ENCODE results near the gene SMARCAD1.

SMARCAD1 gene

GRCh38 chr4:94225449-94225848 is 17.8 kb downstream of the SMARCAD1 start:
- no peak for TF ChIP-seq CTCF (conservative IDR thresholded peaks at IDR 0.05; ENCODE audit: control insufficient read depth, insufficient read depth, low read depth, low read length)
- no peak overlapping the region for H3K4me3 ChIP-seq (ENCODE audit: control insufficient read depth, low read depth, low read length)
- DNase-seq (ENCODE audit: low read depth): no peak

GRCh38 chr4:94226763-94227162 is 19.1 kb downstream of the SMARCAD1 start:
- no peak for TF ChIP-seq CTCF (conservative IDR thresholded peaks at IDR 0.05; ENCODE audit: control insufficient read depth, insufficient read depth, low read depth, low read length)
- no peak overlapping the region for H3K4me3 ChIP-seq (ENCODE audit: control insufficient read depth, low read depth, low read length)
- DNase-seq (ENCODE audit: low read depth): no peak

GRCh38 chr4:94228493-94229216 is 21.0 kb downstream of the SMARCAD1 start:
- DNase-seq (ENCODE audit: low read depth): no peak
- H3K4me3 ChIP-seq (ENCODE audit: control insufficient read depth, low read depth, low read length): no peak overlapping the region
- TF ChIP-seq CTCF (conservative IDR thresholded peaks at IDR 0.05; ENCODE audit: control insufficient read depth, insufficient read depth, low read depth, low read length): no peak

- DNase-seq (ENCODE audit: low read depth): no peak
- TF ChIP-seq CTCF (conservative IDR thresholded peaks at IDR 0.05; ENCODE audit: control insufficient read depth, insufficient read depth, low read depth, low read length): no peak
- no peak overlapping the region for H3K4me3 ChIP-seq (ENCODE audit: control insufficient read depth, low read depth, low read length)
Measured at GRCh38 chr4:94232519-94232918, 24.9 kb downstream of the SMARCAD1 start.

- TF ChIP-seq CTCF (conservative IDR thresholded peaks at IDR 0.05; ENCODE audit: control insufficient read depth, insufficient read depth, low read depth, low read length): no peak
- no peak for DNase-seq (ENCODE audit: low read depth)
- no peak overlapping the region for H3K4me3 ChIP-seq (ENCODE audit: control insufficient read depth, low read depth, low read length)
Measured at GRCh38 chr4:94235825-94236224, 28.2 kb downstream of the SMARCAD1 start.

- no peak for TF ChIP-seq CTCF (conservative IDR thresholded peaks at IDR 0.05; ENCODE audit: control insufficient read depth, insufficient read depth, low read depth, low read length)
Measured at GRCh38 chr4:94237271-94237670, 29.6 kb downstream of the SMARCAD1 start.

More at GRCh38 chr4:94237271-94237670, 29.6 kb downstream of the SMARCAD1 start:
- H3K4me3 ChIP-seq (ENCODE audit: control insufficient read depth, low read depth, low read length): no peak overlapping the region
- DNase-seq (ENCODE audit: low read depth): no peak

All from fibroblast of mammary gland (primary cell).